Measurements from ENCODE around the gene PCDH7.

Gene PCDH7

GRCh38 chr4:30726090-30726675 lies 6.0 kb downstream of the PCDH7 start:
- DNase-seq = no peak

- no peak for DNase-seq
Observed at GRCh38 chr4:30727409-30727808, 7.2 kb downstream of the PCDH7 start.

- no peak for DNase-seq
Observed at GRCh38 chr4:30728311-30728710, 8.1 kb downstream of the PCDH7 start.

GRCh38 chr4:30743897-30744296 lies 23.7 kb downstream of the PCDH7 start:
- DNase-seq = no peak

- no peak for DNase-seq
Observed at GRCh38 chr4:30744386-30744785, 24.2 kb downstream of the PCDH7 start.

- no peak for DNase-seq
Observed at GRCh38 chr4:30744957-30745640, 24.9 kb downstream of the PCDH7 start.

GRCh38 chr4:30746735-30747134 lies 26.6 kb downstream of the PCDH7 start:
- DNase-seq = no peak

- no peak for DNase-seq
Observed at GRCh38 chr4:30753316-30753715, 33.1 kb downstream of the PCDH7 start.

- DNase-seq = no peak
Observed at GRCh38 chr4:30754021-30754420, 33.9 kb downstream of the PCDH7 start.

- no peak for DNase-seq
Observed at GRCh38 chr4:30755346-30755745, 35.2 kb downstream of the PCDH7 start.

- no peak for DNase-seq
Observed at GRCh38 chr4:30756553-30756952, 36.4 kb downstream of the PCDH7 start.

GRCh38 chr4:30757357-30757756 lies 37.2 kb downstream of the PCDH7 start:
- DNase-seq = no peak

GRCh38 chr4:30760551-30760950 lies 40.4 kb downstream of the PCDH7 start:
- no peak for DNase-seq

- DNase-seq = no peak
Observed at GRCh38 chr4:30763321-30763727, 43.2 kb downstream of the PCDH7 start.

GRCh38 chr4:30765022-30765421 lies 44.9 kb downstream of the PCDH7 start:
- no peak for DNase-seq

- no peak for DNase-seq
Observed at GRCh38 chr4:30767147-30767845, 47.1 kb downstream of the PCDH7 start.

GRCh38 chr4:30768277-30768676 lies 48.1 kb downstream of the PCDH7 start:
- no peak for DNase-seq

GRCh38 chr4:30769093-30769492 lies 48.9 kb downstream of the PCDH7 start:
- no peak for DNase-seq

GRCh38 chr4:30770049-30770549 lies 49.9 kb downstream of the PCDH7 start:
- DNase-seq = no peak

- DNase-seq = no peak
Observed at GRCh38 chr4:30770812-30771211, 50.6 kb downstream of the PCDH7 start.

GRCh38 chr4:30776451-30776850 lies 56.3 kb downstream of the PCDH7 start:
- no peak for DNase-seq

GRCh38 chr4:30776921-30777415 lies 56.8 kb downstream of the PCDH7 start:
- DNase-seq = no peak
